Measurements from ENCODE around the gene ITGB4. TPM values are rescaled to one million over a fixed set of nuclear protein-coding genes. Genes with fewer than 3 reads are reported as not detected.
A peak's percentile ranks its signal among the peaks of the same experiment; 100 is the strongest.

The ITGB4 gene
- total and polyA plus RNA-seq, 9 of the 15 experiments (the other 6 are each of a cell fraction or from before 2014, with no cell fraction given), result 0.05 to 2.8 (median 0.76) TPM; not detected in 3

DNA sequence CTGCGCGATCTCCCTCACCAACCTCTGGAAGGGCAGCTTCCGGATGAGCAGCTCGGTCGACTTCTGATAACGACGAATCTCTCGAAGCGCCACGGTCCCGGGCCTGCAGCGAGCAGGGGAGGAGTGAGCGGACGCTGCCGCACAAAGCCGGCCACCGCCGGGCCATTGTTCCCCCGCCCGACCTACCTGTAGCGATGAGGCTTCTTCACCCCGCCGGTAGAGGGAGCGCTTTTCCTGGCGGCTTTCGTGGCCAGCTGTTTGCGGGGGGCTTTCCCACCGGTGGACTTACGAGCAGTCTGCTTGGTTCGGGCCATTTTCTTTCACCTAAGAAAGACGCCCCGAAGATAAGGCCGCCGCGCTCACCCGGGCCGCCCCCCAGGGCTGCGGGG lies 57.6 kb downstream of the ITGB4 start (continued):
- TF ChIP-seq, protein P1, sequence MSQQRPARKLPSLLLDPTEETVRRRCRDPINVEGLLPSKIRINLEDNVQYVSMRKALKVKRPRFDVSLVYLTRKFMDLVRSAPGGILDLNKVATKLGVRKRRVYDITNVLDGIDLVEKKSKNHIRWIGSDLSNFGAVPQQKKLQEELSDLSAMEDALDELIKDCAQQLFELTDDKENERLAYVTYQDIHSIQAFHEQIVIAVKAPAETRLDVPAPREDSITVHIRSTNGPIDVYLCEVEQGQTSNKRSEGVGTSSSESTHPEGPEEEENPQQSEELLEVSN (IDR thresholded peaks at IDR 0.05; ENCODE audit: borderline replicate concordance in 1 of 2, extremely low read depth in 1 of 2, insufficient read depth in 1 of 2, insufficient read length in 1 of 2, low read depth in 1 of 2, low read length in 1 of 2, poor library complexity in 1 of 2, severe bottlenecking in 1 of 2), result no peak
- peak; percentile 43; the same call in 1 of the 2 replicates for TF ChIP-seq STAG1 (CRISPR knock-in tag; IDR thresholded peaks at IDR 0.05; ENCODE audit: borderline replicate concordance)
- no peak for TF ChIP-seq FOXK2 (conservative IDR thresholded peaks at IDR 0.05 in 1 of 2, IDR thresholded peaks at IDR 0.05 in 1 of 2; ENCODE audit: low read depth in 2 of 2)
- TF ChIP-seq, protein P2, sequence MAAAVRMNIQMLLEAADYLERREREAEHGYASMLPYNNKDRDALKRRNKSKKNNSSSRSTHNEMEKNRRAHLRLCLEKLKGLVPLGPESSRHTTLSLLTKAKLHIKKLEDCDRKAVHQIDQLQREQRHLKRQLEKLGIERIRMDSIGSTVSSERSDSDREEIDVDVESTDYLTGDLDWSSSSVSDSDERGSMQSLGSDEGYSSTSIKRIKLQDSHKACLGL (CRISPR knock-in tag; IDR thresholded peaks at IDR 0.05; ENCODE audit: borderline replicate concordance, poor library complexity, severe bottlenecking), result no peak
- TF ChIP-seq, protein P3, sequence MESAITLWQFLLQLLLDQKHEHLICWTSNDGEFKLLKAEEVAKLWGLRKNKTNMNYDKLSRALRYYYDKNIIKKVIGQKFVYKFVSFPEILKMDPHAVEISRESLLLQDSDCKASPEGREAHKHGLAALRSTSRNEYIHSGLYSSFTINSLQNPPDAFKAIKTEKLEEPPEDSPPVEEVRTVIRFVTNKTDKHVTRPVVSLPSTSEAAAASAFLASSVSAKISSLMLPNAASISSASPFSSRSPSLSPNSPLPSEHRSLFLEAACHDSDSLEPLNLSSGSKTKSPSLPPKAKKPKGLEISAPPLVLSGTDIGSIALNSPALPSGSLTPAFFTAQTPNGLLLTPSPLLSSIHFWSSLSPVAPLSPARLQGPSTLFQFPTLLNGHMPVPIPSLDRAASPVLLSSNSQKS (CRISPR knock-in tag; IDR thresholded peaks at IDR 0.05), result no peak
- no peak for TF ChIP-seq ZFP36 (IDR thresholded peaks at IDR 0.05; ENCODE audit: low read depth, low read length, partially characterized antibody)
- TF ChIP-seq ZNF121 (CRISPR knock-in tag; conservative IDR thresholded peaks at IDR 0.05), result no peak
- TF ChIP-seq EWSR1 (IDR thresholded peaks at IDR 0.05; ENCODE audit: borderline replicate concordance, low read depth, partially characterized antibody), result no peak
- TF ChIP-seq U2AF1 (optimal IDR thresholded peaks at IDR 0.05; ENCODE audit: low read depth, low read length), result no peak
- TF ChIP-seq ARNT (IDR thresholded peaks at IDR 0.05), result no peak
- 0 out of 2 replicates have a peak, but pooled peaks have one; percentile 22 for TF ChIP-seq ERF (CRISPR knock-in tag; IDR thresholded peaks at IDR 0.05)
- TF ChIP-seq, protein P4, sequence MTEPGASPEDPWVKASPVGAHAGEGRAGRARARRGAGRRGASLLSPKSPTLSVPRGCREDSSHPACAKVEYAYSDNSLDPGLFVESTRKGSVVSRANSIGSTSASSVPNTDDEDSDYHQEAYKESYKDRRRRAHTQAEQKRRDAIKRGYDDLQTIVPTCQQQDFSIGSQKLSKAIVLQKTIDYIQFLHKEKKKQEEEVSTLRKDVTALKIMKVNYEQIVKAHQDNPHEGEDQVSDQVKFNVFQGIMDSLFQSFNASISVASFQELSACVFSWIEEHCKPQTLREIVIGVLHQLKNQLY (CRISPR knock-in tag; conservative IDR thresholded peaks at IDR 0.05), result no peak
- no peak for TF ChIP-seq HMBOX1 (IDR thresholded peaks at IDR 0.05)
- peak in 2 of 3 experiments; percentile 7 to 30 for TF ChIP-seq YY1 (IDR thresholded peaks at IDR 0.05; ENCODE audit: borderline replicate concordance in 1 of 3, control insufficient read depth in 1 of 3, extremely low read depth in 1 of 3, insufficient read depth in 3 of 3, insufficient read length in 1 of 3, insufficient replicate concordance in 2 of 3, low read depth in 1 of 3, low read length in 2 of 3)
- TF ChIP-seq, protein P5, sequence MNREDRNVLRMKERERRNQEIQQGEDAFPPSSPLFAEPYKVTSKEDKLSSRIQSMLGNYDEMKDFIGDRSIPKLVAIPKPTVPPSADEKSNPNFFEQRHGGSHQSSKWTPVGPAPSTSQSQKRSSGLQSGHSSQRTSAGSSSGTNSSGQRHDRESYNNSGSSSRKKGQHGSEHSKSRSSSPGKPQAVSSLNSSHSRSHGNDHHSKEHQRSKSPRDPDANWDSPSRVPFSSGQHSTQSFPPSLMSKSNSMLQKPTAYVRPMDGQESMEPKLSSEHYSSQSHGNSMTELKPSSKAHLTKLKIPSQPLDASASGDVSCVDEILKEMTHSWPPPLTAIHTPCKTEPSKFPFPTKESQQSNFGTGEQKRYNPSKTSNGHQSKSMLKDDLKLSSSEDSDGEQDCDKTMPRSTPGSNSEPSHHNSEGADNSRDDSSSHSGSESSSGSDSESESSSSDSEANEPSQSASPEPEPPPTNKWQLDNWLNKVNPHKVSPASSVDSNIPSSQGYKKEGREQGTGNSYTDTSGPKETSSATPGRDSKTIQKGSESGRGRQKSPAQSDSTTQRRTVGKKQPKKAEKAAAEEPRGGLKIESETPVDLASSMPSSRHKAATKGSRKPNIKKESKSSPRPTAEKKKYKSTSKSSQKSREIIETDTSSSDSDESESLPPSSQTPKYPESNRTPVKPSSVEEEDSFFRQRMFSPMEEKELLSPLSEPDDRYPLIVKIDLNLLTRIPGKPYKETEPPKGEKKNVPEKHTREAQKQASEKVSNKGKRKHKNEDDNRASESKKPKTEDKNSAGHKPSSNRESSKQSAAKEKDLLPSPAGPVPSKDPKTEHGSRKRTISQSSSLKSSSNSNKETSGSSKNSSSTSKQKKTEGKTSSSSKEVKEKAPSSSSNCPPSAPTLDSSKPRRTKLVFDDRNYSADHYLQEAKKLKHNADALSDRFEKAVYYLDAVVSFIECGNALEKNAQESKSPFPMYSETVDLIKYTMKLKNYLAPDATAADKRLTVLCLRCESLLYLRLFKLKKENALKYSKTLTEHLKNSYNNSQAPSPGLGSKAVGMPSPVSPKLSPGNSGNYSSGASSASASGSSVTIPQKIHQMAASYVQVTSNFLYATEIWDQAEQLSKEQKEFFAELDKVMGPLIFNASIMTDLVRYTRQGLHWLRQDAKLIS (CRISPR knock-in tag; IDR thresholded peaks at IDR 0.05), result no peak
- no peak for TF ChIP-seq MBD2 (IDR thresholded peaks at IDR 0.05; ENCODE audit: borderline replicate concordance, low read depth)
- TF ChIP-seq PCBP1 (IDR thresholded peaks at IDR 0.05; ENCODE audit: low read depth, low read length, poor library complexity, severe bottlenecking), result no peak
- TF ChIP-seq BRF1 (IDR thresholded peaks at IDR 0.05; ENCODE audit: borderline replicate concordance, extremely low read depth, insufficient read length), result no peak

Data from K562 (cell line).